ENCODE data around the gene SPIRE2.

The SPIRE2 gene

DNA sequence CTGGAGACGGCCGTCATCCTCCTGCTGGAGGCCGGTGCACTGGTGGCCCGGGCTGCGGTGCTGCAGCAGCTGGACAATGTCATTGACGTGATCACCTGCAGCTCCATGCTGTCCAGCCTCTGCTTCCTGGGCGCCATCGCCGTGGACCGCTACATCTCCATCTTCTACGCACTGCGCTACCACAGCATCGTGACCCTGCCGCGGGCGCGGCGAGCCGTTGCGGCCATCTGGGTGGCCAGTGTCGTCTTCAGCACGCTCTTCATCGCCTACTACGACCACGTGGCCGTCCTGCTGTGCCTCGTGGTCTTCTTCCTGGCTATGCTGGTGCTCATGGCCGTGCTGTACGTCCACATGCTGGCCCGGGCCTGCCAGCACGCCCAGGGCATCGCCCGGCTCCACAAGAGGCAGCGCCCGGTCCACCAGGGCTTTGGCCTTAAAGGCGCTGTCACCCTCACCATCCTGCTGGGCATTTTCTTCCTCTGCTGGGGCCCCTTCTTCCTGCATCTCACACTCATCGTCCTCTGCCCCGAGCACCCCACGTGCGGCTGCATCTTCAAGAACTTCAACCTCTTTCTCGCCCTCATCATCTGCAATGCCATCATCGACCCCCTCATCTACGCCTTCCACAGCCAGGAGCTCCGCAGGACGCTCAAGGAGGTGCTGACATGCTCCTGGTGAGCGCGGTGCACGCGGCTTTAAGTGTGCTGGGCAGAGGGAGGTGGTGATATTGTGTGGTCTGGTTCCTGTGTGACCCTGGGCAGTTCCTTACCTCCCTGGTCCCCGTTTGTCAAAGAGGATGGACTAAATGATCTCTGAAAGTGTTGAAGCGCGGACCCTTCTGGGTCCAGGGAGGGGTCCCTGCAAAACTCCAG is 91.5 kb downstream of the SPIRE2 start:
- TF ChIP-seq CTCF (IDR thresholded peaks at IDR 0.05; ENCODE audit: low read depth, low read length, missing control alignments), result no peak
- no peak for DNase-seq (ENCODE audit: low read depth)
- no peak overlapping the region for H3K4me3 ChIP-seq (ENCODE audit: low read depth, low read length)

DNA sequence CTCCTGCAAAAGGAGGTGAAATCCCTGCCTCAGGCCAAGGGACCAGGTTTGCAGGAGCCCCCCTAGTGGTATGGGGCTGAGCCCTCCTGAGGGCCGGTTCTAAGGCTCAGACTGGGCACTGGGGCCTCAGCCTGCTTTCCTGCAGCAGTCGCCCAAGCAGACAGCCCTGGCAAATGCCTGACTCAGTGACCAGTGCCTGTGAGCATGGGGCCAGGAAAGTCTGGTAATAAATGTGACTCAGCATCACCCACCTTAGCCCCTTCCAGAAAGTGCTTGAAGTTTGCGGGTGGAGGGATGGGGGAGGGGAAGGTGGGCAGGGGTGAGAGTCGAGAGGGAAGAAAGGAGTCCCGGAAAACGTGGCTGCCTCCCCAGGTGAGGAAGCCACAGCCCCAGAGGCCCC is 92.4 kb downstream of the SPIRE2 start:
- no peak for TF ChIP-seq CTCF (IDR thresholded peaks at IDR 0.05; ENCODE audit: low read depth, low read length, missing control alignments)
- H3K4me3 ChIP-seq (ENCODE audit: low read depth, low read length), result no peak overlapping the region
- no peak for DNase-seq (ENCODE audit: low read depth)
